OCI-LY7 (cell line): ENCODE data around the gene TREML1.

Experiments used
- CTCF ChIP-seq: fragments of 200-600 bp; sonication (generic); conservative IDR thresholded peaks from 2 replicates; pipeline ENCODE4 v1.5.1; 2014; ENCODE audit warnings: mild to moderate bottlenecking, antibody characterized with exemption, low read length, moderate library complexity, mixed read lengths
- EZH2phosphoT487 ChIP-seq: fragments of 200-600 bp; sonication (generic); IDR thresholded peaks from 2 replicates; pipeline ENCODE4 v1.6.1; 2018; ENCODE audit warnings: low read depth, borderline replicate concordance, mild to moderate bottlenecking, mixed run types, antibody characterized with exemption, low read length, moderate library complexity, mixed read lengths

GRCh38 chr6:41125282-41125681 lies 28.9 kb downstream of the TREML1 start:
- TF ChIP-seq CTCF (no peak), EZH2phosphoT487 (no peak)
